ENCODE data around the gene HEXIM2.
"Not testable (repeated sequence)": the region's sequence is repeated elsewhere in the genome, so short reads cannot be mapped to it uniquely, and the experiment has no call there.

Gene HEXIM2

GRCh38 chr17:45171338-45172231 lies 9.9 kb downstream of the HEXIM2 start:
- DNase-seq, result no peak

DNA sequence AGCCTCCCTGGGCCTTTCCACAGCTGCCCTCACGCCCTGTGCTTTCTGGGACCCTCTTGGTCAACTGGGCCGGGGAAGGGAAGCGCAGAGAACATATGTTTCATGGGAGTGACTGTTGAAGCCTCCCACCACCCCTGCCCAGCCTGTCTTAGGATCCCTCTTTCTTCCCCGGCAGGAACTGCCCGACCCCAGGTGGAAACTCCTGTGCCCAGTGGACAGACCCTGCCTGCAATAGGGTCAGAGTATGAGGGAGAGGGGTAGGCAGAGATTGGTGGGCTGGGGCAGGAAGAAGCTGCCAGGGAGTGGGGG lies 10.5 kb downstream of the HEXIM2 start:
- no peak for DNase-seq

DNA sequence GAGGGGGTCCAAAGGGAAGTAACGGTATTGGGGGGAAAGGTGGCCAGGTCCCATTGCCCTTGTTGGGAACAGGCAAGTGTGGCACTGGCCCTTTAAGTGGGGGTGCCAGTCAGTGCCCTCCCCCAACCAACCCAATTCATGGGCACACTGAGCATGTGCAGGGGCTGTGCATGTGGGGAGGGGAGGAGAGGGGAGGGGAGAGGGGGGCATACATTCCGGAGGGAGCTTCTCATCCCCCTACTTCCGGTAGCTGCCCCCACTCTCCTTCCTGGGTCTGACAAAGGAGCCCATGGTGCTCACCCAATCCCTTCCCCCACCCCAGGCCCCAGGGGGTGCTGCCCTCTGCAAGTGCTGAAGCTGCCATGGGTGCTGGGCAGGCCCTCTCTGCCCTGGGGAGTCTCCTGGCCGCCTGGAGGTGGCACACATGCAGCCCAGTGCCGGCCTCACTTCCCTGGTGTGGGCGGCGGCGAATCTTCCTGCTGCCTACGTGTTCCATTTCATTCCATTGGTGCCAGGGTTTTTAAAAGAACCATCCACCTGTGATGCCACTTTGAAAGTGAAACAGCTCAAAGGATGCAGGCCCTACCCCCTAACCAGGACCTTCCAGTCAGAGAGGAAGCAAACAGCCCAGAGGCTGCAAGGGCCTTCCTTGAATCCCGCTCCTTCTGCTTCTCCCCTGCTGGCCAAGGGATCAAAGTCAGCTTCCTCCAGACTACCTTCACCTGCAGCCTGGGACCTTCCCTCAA lies 11.0 kb downstream of the HEXIM2 start:
- no peak for DNase-seq

- DNase-seq, result no peak
Observed at GRCh38 chr17:45175759-45176115, 14.1 kb downstream of the HEXIM2 start.

DNA sequence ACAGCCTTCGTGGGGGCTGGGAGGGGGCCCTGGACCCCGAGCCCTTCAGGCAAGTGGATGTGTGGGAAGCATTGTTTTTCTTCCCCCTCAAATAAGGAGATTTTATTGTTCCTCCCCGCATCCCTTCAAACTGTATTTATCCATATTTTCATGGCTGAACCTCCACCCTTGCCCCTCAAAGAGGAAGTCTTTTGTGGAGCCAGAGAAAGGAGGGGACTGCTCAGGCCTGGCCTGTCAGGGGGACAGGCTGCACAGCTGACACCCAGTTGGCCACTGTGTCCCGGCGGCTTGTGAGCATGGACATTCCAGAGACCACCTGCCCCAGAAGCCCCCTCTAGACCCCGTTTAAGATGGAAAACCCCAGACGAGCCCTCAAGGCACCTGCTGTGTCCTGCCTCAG lies 15.9 kb downstream of the HEXIM2 start:
- DNase-seq, result no peak

DNA sequence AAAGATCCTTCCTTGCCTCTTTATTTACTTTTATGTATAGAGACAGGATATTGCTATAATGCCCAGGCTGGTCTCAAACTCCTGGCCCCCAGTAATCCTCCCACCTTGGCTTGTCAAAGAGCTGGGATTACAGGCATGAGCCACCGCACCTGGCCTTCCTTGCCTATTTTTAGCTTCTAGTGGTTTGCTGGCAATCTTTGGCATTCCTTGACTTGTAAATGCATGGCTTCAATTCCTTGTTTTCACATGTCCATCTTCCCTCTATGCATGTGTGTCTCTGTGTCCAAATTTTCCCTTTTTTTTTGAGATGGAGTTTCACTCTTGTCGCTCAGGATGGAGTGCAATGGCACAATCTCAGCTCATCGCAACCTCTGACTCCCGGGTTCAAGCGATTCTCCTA lies 22.5 kb downstream of the HEXIM2 start:
- no peak for DNase-seq

DNA sequence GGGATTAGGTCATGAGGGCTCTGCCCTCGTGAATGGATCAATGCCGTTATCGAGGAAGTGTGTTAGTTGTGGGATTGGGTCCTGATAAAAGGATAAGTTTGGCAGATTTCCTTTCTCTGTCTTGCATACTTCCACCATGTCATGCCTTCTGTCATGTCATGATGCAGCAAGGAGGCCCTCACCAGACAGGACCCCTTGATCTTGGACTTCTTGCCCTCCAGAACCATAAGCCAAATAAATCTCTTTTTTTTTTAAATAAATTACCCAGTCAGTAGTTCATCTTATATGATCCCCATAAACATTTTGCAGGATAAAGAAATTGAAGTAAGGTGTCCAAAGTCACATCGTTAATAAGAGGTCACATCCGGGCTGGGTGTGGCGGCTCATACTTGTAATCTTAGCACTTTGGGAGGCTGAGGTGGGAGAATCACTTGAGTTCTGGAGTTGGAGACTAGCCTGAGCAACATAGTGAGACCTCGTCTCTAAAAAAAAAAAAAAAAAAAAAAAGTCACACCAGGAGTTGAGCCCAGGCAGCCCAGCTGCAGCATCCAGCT lies 25.2 kb downstream of the HEXIM2 start:
- DNase-seq, result no peak

- DNase-seq, result no peak
Observed at GRCh38 chr17:45189009-45189408, 27.3 kb downstream of the HEXIM2 start.

- DNase-seq, result no peak
Observed at GRCh38 chr17:45190503-45191255, 29.0 kb downstream of the HEXIM2 start.

- no peak for DNase-seq
Observed at GRCh38 chr17:45195424-45195823, 33.7 kb downstream of the HEXIM2 start.

DNA sequence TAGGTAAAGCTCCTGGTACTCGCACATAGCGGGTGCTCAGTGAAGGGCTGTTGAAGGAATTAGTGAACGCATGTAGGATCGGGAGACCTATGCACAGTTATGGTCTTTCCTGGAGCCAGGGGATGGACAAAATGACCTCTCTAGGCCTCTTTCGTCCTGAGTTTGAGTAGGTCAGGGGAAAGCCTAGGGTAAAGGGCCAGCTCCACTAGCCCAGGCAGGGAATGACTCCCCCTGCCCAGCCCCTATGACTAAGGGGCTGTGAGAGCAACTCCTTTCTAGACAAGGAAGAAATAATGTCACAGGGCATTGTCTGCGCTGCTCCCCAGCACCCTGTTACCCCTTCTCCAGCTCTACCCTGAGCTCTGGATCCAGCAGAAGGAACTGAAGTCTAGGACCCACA lies 35.4 kb downstream of the HEXIM2 start:
- DNase-seq, result no peak

- DNase-seq, result peak; percentile 29
Observed at GRCh38 chr17:45197555-45198334, 36.1 kb downstream of the HEXIM2 start.

GRCh38 chr17:45200701-45201100 lies 39.0 kb downstream of the HEXIM2 start:
- no peak for DNase-seq

- DNase-seq, result no peak
Observed at GRCh38 chr17:45201457-45201856, 39.8 kb downstream of the HEXIM2 start.

DNA sequence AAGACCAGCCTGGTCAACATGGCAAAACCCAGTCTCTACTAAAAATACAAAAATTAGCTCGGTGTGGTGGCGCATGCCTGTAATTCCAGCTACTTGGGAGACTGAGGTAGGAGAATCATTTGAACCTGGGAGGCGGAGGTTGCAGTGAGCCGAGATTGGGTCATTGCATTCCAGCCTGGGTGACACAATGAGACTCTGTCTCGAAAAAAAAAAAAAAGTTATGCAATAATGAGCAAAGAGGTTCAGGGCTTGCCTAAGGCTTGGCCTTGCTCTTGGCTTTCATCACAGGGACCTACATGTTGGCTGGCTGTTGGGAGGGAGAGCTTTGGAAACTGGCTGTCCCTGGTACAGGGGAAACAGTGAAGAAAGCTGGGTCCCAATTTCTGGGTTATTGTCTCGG lies 40.2 kb downstream of the HEXIM2 start:
- DNase-seq, result not testable (repeated sequence)

DNA sequence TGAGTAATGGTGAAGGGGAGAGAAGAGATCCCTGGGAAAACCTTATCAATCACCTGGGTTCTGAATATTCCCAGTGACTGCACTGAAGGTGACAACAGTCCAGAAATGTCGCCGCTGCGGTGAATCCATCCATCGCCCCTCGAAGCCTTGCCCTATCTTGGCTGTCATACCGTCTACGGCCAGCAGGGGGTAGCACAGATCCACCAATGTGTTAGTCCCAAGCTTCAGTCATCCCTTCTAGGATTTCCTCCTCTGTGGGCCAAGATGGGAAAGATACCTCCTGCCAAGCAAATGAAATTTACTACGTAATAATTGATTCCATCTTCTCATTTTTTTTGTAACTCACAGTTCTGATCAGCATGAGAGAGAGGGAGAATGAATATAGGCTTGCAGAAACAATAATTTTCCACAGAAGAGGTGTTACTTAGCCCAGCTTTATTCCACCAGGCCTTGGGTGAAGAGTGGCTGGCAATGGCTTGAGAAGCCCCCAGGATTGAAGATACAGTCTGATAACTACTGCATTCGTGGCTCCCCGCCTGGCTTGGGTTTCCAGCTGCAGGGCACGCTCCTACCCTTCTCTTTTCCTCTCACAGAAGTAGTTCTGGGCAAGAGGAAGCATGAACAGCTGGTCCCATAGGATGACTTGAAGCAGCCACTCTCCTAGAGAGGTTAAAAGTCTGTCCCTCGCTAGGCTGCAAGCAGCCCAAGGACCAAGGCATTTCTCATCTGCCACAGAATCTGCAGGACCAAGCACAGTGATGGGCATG lies 57.4 kb downstream of the HEXIM2 start:
- DNase-seq, result peak; percentile 60
